GM12892 (cell line): ENCODE data around the gene CCR2.
"Not testable (repeated sequence)": the region's sequence is repeated elsewhere in the genome, so short reads cannot be mapped to it uniquely, and the experiment has no call there.

Experiments
- DNase-seq: peaks from one replicate; pipeline ENCODE4 v3.0.0; 2011; ENCODE audit not compliant: insufficient read length
- FAIRE-seq: peaks from 2 replicates; lab custom pipeline; 2011; peaks lifted over from hg19 to GRCh38; lab: Jason Lieb, UNC
- POLR2A ChIP-seq: IDR thresholded peaks from 2 replicates; pipeline ENCODE4 v1.6.1; 2011; ENCODE audit warnings: low read depth, low read length, control low read depth
- POLR2AphosphoS5 ChIP-seq: IDR thresholded peaks from 2 replicates; pipeline ENCODE4 v1.6.1; 2011; ENCODE audit warnings: low read depth, low read length, control low read depth
- TAF1 ChIP-seq: IDR thresholded peaks from 2 replicates; pipeline ENCODE4 v1.6.1; 2011; ENCODE audit warnings: low read depth, mild to moderate bottlenecking, control low read depth, low read length, borderline replicate concordance

The CCR2 gene

DNA sequence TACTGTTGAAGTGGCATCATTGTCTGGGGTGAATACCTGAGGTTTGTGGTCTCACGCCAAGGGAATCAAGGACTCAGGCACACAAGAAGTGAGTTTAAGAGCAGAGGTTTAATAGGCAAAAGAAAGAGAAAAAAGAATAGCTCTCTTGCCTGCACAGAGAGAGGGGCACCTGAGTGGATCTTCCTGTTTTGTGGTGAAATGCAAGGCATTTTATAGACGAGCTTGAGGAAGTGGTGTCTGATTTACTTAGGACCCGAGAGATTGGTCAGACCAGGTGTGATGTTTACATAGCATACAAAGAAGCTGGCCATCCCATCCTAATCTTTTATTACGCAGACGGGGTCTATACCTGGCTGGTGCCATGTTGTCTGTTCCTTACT, 30.0 kb downstream of the CCR2 start:
- no peak for DNase-seq
- TF ChIP-seq POLR2AphosphoS5 (no peak), POLR2A (no peak), TAF1 (no peak)
- FAIRE-seq = peak; percentile 64

GRCh38 chr3:46386205-46386604, 32.3 kb downstream of the CCR2 start:
- FAIRE-seq = no peak
- TF ChIP-seq POLR2A (no peak), TAF1 (no peak), POLR2AphosphoS5 (no peak)
- no peak for DNase-seq

DNA sequence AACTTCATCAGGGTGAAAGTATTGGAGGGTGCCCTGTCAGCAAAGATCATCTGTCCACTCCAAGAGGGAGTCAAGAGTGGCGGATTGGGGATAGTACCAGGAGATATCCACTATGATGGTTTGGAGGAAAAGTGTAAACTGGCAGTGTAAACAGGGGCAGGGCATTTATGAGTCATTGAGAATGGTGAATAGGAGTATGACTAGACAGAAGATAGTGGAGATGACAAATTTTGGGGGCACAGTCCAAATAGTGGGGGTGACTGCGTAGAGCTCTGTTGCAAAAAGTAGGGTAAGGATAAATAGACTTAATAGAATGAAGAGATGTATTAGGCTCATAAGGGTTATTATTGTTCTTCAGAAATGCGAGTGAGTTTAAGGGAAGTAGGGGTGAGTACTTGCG, 34.9 kb downstream of the CCR2 start:
- not testable (repeated sequence) for DNase-seq, FAIRE-seq

GRCh38 chr3:46389306-46389705, 35.4 kb downstream of the CCR2 start:
- FAIRE-seq (no peak), DNase-seq (no peak)
- TF ChIP-seq POLR2A (no peak), TAF1 (no peak), POLR2AphosphoS5 (no peak)

DNA sequence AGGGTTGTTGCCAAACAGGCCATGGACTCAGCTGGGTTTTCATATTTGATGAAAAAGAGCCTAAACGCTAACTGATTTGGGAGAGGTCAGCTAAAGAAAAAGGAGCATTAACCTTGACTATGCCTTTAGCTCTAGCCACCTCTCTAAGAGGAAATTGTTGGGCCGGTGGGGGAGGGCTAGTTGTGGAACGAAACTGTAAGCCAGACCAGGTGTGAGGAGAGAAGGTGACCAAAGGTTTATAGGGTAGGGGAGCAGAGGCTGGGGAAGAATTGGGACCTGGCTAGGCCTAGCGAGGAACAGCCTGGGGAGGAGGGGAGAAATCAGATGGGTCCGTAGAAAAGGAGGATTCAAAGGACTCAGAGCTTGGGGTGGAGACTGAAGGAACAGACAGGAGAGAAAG, 37.6 kb downstream of the CCR2 start:
- FAIRE-seq, DNase-seq: not testable (repeated sequence)

DNA sequence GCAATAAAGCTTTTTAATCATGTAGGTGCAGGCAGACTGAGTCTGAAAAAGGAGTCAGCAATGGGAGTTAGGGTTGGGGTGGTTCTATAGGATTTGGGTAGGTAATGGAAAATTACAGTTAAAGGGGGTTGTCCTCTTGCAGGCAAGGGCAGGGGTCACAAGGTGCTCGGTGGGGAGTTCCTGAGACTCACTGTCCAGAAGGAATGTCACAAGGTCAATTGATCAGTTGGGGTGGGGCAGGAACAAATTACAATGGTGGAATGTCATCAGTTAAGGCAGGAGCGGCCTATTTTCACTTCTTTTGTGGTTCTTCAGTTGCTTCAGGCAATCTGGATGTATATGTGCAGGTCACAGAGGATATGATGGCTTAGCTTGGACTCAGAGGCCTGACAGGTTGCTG, 39.1 kb downstream of the CCR2 start:
- no peak for FAIRE-seq
- DNase-seq = no peak
- TF ChIP-seq TAF1 = no peak
- TF ChIP-seq POLR2A = no peak
- no peak for TF ChIP-seq POLR2AphosphoS5

- FAIRE-seq (no peak), DNase-seq (no peak)
- no peak for TF ChIP-seq POLR2A
- no peak for TF ChIP-seq TAF1
- no peak for TF ChIP-seq POLR2AphosphoS5
Measured at GRCh38 chr3:46393554-46394434, 39.9 kb downstream of the CCR2 start.

DNA sequence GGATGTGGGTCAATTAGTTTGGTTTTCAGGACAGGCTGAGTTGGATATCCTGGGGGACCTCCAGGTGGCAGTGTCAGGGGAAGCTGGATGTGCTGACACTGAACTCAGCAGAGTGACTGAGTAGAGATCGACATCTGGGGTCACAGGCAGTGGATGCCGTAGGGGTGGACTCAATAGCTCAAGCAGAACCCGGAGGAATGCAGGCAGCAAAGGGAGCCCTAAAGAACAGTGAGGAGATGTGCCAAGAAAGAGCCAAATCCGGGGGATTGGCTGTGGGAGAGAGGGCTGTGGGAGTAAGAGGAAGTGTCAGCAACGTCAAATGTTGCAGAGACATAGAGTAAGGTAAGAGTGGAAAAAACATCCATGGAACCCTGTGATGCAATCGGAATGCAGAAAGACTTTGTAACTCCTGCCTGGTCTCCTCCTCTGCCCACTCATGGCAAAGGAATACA, 41.3 kb downstream of the CCR2 start:
- TF ChIP-seq POLR2A = no peak
- no peak for TF ChIP-seq POLR2AphosphoS5
- no peak for TF ChIP-seq TAF1
- DNase-seq (no peak), FAIRE-seq (no peak)

DNA sequence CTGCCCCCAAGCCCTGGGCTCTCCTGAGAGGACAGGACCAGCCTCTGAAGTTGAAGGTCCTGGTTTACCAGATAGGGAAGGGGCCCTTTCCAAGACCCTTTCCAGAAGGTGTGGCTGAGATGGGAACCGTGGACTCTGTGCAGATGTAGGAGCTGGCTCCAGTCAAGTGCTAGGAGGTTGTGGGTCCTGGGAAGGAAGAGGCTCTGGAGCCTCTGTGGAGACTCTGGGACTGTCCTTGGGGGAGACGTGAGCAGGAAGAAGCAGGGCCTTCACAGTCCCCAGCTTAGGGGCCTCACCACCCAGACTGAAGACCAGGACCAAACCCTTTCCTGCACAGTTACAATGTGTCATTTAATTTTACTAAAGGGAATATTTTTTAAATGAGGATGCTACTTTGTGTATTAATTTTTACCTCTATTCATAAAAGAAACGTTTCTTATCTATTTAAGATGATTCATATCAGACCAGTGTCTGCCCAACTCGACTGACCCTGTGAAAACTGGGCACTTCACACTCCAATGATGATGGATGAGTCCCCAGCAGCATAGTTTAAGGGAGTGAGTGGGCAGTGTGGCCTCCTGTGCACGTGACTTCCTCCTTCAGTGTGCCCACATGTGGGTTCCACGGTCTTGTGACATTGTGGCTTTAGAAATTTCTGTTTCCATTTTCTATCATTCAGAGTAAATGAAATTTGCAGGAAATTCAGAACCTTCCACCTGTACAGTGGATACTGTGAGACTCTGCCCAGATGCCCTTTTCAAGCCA, 42.0 kb downstream of the CCR2 start:
- FAIRE-seq (no peak), DNase-seq (no peak)
- TF ChIP-seq TAF1 (no peak), POLR2AphosphoS5 (no peak), POLR2A (no peak)

- DNase-seq (no peak), FAIRE-seq (no peak)
- no peak for TF ChIP-seq TAF1
- no peak for TF ChIP-seq POLR2A
- TF ChIP-seq POLR2AphosphoS5 = no peak
Measured at GRCh38 chr3:46397111-46397510, 43.2 kb downstream of the CCR2 start.

- TF ChIP-seq POLR2A = no peak
- TF ChIP-seq POLR2AphosphoS5 = no peak
- TF ChIP-seq TAF1 = no peak
- DNase-seq (no peak), FAIRE-seq (no peak)
Measured at GRCh38 chr3:46398186-46398955, 44.5 kb downstream of the CCR2 start.
